HG03060 (cell line): ENCODE results near the gene TLL2.
"Not testable (repeated sequence)": the region's sequence is repeated elsewhere in the genome, so short reads cannot be mapped to it uniquely, and the experiment has no call there.

Source experiments
- ATAC-seq: cut with Tn5 transposase; IDR thresholded peaks from one replicate; pipeline ENCODE4 v1.9.1; 2021; ENCODE audit warnings: low read depth, moderate number of reproducible peaks; ENCODE audit not compliant: unreplicated experiment

TLL2 gene

GRCh38 chr10:96513698-96514561 is at the start of gene TLL2:
TSS of gene TLL2 (minus strand) at chr10:96513926. CDS start at chr10:96513685, 241 bp downstream.
- no peak for ATAC-seq

GRCh38 chr10:96560966-96561887 is 47.5 kb upstream of the TLL2 start:
- no peak for ATAC-seq

- no peak for ATAC-seq
Observed at GRCh38 chr10:96560489-96560888, 46.8 kb upstream of the TLL2 start.

- no peak for ATAC-seq
Observed at GRCh38 chr10:96556003-96556402, 42.3 kb upstream of the TLL2 start.

GRCh38 chr10:96555330-96555729 is 41.6 kb upstream of the TLL2 start:
- no peak for ATAC-seq

GRCh38 chr10:96548589-96548988 is 34.9 kb upstream of the TLL2 start:
- ATAC-seq: no peak

- not testable (repeated sequence) for ATAC-seq
Observed at GRCh38 chr10:96545558-96545957, 31.8 kb upstream of the TLL2 start.

- no peak for ATAC-seq
Observed at GRCh38 chr10:96541921-96542320, 28.2 kb upstream of the TLL2 start.

GRCh38 chr10:96540240-96540639 is 26.5 kb upstream of the TLL2 start:
- no peak for ATAC-seq

GRCh38 chr10:96538683-96539082 is 25.0 kb upstream of the TLL2 start:
- no peak for ATAC-seq

GRCh38 chr10:96536129-96536528 is 22.4 kb upstream of the TLL2 start:
- ATAC-seq: no peak

- ATAC-seq: no peak
Observed at GRCh38 chr10:96532523-96532922, 18.8 kb upstream of the TLL2 start.

GRCh38 chr10:96529634-96530279 is 16.0 kb upstream of the TLL2 start:
- no peak for ATAC-seq

GRCh38 chr10:96524741-96525140 is 11.0 kb upstream of the TLL2 start:
- no peak for ATAC-seq

- no peak for ATAC-seq
Observed at GRCh38 chr10:96517284-96517683, 3.6 kb upstream of the TLL2 start.

GRCh38 chr10:96516337-96516736 is 2.6 kb upstream of the TLL2 start:
- no peak for ATAC-seq

- no peak for ATAC-seq
Observed at GRCh38 chr10:96513305-96513697, 425 bp downstream of the TLL2 start.

GRCh38 chr10:96512524-96513304 is 1.0 kb downstream of the TLL2 start:
- no peak for ATAC-seq

GRCh38 chr10:96511044-96511945 is 2.4 kb downstream of the TLL2 start:
- ATAC-seq: no peak
